ENCODE results near the gene ATP6AP1.

Gene ATP6AP1

DNA sequence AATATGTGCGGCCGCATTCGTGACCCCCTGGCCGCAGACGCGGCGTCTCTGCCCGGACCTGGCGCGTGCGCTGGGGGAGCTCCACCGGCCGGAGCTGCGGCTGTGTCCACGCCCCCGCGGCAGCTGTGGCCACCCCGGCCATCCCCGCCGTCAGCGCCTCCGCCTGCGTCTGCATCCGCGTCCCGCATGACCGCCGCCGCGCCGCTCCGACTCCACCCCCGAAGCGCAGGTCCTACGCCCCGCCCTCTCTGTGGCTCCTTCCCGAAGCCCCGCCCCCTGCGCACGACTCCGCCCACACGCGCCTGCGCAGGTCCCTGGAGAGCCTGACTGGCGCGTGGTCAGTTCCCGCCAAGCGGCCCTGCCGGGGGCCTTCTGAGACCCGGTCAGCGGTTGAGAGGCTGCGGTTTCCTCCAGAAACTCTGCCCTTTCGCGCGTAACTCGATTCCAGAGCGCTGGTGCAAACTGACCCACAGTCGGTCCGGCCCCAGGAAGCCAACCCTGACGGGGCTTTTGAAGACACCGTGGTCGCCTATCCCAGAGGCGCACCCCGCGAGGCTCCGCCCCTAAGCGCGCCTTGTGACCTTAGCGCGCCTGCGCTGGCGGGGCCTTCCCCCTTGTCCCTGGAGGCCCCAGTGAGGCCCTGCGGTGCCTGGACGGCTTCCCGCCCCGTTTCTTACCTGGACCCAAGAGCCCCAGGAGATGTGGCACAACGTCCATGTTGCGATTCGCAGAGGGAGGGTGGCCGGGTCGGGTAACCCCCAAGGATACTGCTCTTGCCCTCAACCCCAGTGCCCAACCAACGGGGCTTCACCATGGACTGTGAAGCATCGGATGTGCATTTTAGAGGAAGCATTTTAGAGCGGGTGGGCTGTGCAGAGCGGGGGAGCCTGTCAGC is 50.5 kb downstream of the ATP6AP1 start, which contains the start of gene LAGE3 (continued):
- TF ChIP-seq, protein P1, sequence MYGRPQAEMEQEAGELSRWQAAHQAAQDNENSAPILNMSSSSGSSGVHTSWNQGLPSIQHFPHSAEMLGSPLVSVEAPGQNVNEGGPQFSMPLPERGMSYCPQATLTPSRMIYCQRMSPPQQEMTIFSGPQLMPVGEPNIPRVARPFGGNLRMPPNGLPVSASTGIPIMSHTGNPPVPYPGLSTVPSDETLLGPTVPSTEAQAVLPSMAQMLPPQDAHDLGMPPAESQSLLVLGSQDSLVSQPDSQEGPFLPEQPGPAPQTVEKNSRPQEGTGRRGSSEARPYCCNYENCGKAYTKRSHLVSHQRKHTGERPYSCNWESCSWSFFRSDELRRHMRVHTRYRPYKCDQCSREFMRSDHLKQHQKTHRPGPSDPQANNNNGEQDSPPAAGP (tag by site-specific recombination; IDR thresholded peaks at IDR 0.05), result 0 out of 2 replicates have a peak, but pooled peaks have one; percentile 46
- TF ChIP-seq ZNF501 (tag by site-specific recombination; IDR thresholded peaks at IDR 0.05) (peak; percentile 89), ZNF174 (tag by site-specific recombination; IDR thresholded peaks at IDR 0.05) (no peak), ZNF660 (tag by site-specific recombination; IDR thresholded peaks at IDR 0.05) (0 out of 2 replicates have a peak, but pooled peaks have one; percentile 38), BCL11B (tag by site-specific recombination; IDR thresholded peaks at IDR 0.05; ENCODE audit: low read depth) (peak; percentile 89), ZSCAN30 (tag by site-specific recombination; IDR thresholded peaks at IDR 0.05) (peak; percentile 68), ZFP41 (tag by site-specific recombination; IDR thresholded peaks at IDR 0.05; ENCODE audit: borderline replicate concordance) (no peak), ZNF19 (tag by site-specific recombination; IDR thresholded peaks at IDR 0.05; ENCODE audit: low read depth) (no peak), HOXC10 (CRISPR knock-in tag; IDR thresholded peaks at IDR 0.05) (no peak), ZNF394 (tag by site-specific recombination; IDR thresholded peaks at IDR 0.05; ENCODE audit: borderline replicate concordance) (peak; percentile 26), ZNF629 (tag by site-specific recombination; IDR thresholded peaks at IDR 0.05) (peak; percentile 57; the same call in 1 of the 2 replicates), ZFHX2 (tag by site-specific recombination; conservative IDR thresholded peaks at IDR 0.05) (peak; percentile 81), ZNF24 (tag by site-specific recombination; IDR thresholded peaks at IDR 0.05) (peak; percentile 20; the same call in 1 of the 2 replicates), EGR2 (tag by site-specific recombination; IDR thresholded peaks at IDR 0.05; ENCODE audit: low read depth) (peak; percentile 52), ZNF768 (tag by site-specific recombination; IDR thresholded peaks at IDR 0.05) (no peak), ZXDB (tag by site-specific recombination; IDR thresholded peaks at IDR 0.05) (peak; percentile 93)
- TF ChIP-seq, protein P2, sequence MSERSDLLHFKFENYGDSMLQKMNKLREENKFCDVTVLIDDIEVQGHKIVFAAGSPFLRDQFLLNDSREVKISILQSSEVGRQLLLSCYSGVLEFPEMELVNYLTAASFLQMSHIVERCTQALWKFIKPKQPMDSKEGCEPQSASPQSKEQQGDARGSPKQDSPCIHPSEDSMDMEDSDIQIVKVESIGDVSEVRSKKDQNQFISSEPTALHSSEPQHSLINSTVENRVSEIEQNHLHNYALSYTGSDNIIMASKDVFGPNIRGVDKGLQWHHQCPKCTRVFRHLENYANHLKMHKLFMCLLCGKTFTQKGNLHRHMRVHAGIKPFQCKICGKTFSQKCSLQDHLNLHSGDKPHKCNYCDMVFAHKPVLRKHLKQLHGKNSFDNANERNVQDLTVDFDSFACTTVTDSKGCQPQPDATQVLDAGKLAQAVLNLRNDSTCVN (tag by site-specific recombination; optimal IDR thresholded peaks at IDR 0.05), result peak; percentile 85
- TF ChIP-seq, protein P3, sequence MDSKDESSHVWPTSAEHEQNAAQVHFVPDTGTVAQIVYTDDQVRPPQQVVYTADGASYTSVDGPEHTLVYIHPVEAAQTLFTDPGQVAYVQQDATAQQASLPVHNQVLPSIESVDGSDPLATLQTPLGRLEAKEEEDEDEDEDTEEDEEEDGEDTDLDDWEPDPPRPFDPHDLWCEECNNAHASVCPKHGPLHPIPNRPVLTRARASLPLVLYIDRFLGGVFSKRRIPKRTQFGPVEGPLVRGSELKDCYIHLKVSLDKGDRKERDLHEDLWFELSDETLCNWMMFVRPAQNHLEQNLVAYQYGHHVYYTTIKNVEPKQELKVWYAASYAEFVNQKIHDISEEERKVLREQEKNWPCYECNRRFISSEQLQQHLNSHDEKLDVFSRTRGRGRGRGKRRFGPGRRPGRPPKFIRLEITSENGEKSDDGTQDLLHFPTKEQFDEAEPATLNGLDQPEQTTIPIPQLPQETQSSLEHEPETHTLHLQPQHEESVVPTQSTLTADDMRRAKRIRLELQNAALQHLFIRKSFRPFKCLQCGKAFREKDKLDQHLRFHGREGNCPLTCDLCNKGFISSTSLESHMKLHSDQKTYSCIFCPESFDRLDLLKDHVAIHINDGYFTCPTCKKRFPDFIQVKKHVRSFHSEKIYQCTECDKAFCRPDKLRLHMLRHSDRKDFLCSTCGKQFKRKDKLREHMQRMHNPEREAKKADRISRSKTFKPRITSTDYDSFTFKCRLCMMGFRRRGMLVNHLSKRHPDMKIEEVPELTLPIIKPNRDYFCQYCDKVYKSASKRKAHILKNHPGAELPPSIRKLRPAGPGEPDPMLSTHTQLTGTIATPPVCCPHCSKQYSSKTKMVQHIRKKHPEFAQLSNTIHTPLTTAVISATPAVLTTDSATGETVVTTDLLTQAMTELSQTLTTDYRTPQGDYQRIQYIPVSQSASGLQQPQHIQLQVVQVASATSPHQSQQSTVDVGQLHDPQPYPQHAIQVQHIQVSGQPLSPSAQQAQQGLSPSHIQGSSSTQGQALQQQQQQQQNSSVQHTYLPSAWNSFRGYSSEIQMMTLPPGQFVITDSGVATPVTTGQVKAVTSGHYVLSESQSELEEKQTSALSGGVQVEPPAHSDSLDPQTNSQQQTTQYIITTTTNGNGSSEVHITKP (tag by site-specific recombination; IDR thresholded peaks at IDR 0.05), result peak; percentile 24; the same call in 1 of the 2 replicates

DNA sequence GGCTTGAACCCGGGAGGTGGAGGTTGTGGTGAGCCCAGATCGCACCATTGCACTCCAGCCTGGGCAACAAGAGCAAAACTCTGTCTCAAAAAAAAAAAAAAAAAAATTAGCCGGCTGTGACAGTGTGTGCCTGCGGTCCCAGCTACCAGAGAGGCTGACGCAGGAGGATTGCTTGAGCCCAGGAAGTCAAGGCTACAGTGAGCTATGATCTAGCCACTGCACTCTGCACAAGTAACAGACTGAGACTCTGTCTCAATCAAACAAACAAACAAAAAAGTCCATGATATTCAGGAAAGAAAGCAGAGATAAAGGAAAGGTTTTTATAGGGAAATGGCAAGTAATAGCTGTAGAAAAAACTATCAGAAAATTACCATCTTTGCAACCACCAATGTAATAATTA is 52.7 kb downstream of the ATP6AP1 start:
- ChIA-PET CTCF (interaction anchor here (1.6 kb wide), 1 partner anchor 46 kb away, joined by 8 read pairs; no protein-coding TSS in a partner anchor), POLR2A (interaction anchor here (1.1 to 2.1 kb wide), 2 partner anchors 9 to 98 kb away, joined by 3 to 8 read pairs; partner anchors contain the start of gene SLC10A3)
- peaks cover 0 to 27% of the 10 kb centered on the region in 2 experiments; a peak in 1 of 3 replicates for H3K36me3 ChIP-seq (ENCODE audit: control insufficient read depth in 2 of 2, insufficient read depth in 1 of 2, low read length in 2 of 2)
- no peak overlapping the region for H3K4me3 ChIP-seq (ENCODE audit: low read depth, low read length)
- no peak overlapping the region for H3K27ac ChIP-seq (ENCODE audit: extremely low read depth, low read depth, low read length)
- no peaks in the 10 kb centered on the region for H3K9me3 ChIP-seq (ENCODE audit: control insufficient read depth, insufficient read depth, low read depth, low read length)
- H3K4me1 ChIP-seq (ENCODE audit: control insufficient read depth, insufficient read depth, low read length), result no peaks in the 10 kb centered on the region; the same call in 1 of the 2 replicates
- TF ChIP-seq HOXC10 (CRISPR knock-in tag; IDR thresholded peaks at IDR 0.05) (no peak), ZFP41 (tag by site-specific recombination; IDR thresholded peaks at IDR 0.05; ENCODE audit: borderline replicate concordance) (no peak), ZNF426 (tag by site-specific recombination; IDR thresholded peaks at IDR 0.05) (no peak), ZNF112 (tag by site-specific recombination; IDR thresholded peaks at IDR 0.05) (no peak), KLF16 (tag by site-specific recombination; IDR thresholded peaks at IDR 0.05) (no peak), ZBTB8A (tag by site-specific recombination; IDR thresholded peaks at IDR 0.05) (no peak), ZNF76 (tag by site-specific recombination; IDR thresholded peaks at IDR 0.05; ENCODE audit: borderline replicate concordance, low read depth) (no peak), ZNF626 (tag by site-specific recombination; IDR thresholded peaks at IDR 0.05) (no peak), OVOL3 (tag by site-specific recombination; IDR thresholded peaks at IDR 0.05) (no peak), KLF1 (tag by site-specific recombination; IDR thresholded peaks at IDR 0.05) (no peak), ZNF785 (tag by site-specific recombination; IDR thresholded peaks at IDR 0.05) (no peak)
- TF ChIP-seq, protein P4, sequence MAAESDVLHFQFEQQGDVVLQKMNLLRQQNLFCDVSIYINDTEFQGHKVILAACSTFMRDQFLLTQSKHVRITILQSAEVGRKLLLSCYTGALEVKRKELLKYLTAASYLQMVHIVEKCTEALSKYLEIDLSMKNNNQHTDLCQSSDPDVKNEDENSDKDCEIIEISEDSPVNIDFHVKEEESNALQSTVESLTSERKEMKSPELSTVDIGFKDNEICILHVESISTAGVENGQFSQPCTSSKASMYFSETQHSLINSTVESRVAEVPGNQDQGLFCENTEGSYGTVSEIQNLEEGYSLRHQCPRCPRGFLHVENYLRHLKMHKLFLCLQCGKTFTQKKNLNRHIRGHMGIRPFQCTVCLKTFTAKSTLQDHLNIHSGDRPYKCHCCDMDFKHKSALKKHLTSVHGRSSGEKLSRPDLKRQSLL (tag by site-specific recombination; IDR thresholded peaks at IDR 0.05), result no peak
